Measurements from ENCODE around the gene SSC5D. TPM values are rescaled to one million over a fixed set of nuclear protein-coding genes. Genes with fewer than 3 reads are reported as not detected.

The SSC5D gene
- polyA plus RNA-seq, 1 of the 3 experiments (the other 2 are of a cell fraction): 4.9 TPM

DNA sequence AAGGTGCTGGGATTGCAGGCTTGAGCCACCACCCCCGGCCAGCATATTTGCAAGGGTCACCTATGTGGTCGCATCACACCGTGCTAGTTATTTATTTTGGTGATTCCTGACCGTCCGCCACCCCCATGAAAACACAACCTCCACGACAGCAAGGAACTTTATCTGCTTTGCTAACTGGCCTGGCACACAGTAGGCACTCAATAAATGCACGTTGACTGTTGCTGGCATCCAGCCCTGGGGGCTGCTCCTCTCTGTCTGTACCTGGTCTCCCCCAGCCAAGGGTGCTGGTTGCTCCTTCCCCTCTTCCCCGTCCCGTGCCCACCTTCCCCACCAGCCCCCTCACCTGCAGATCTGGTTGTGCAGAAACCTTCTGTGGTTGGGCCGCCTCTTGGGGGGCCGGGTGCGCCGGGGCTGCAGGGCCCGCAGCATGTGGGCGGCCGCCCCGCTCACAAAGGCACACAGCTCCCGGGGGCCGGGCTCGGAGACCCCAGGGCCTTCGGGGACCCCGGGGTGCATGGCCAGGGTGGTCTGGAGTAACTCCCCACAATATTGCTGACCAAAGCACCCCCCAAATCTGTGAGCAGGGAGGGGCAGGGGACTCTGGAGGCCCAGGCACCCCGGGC, 24.1 kb upstream of the SSC5D start:
- no peaks in the 10 kb centered on the region for H3K36me3 ChIP-seq (replicated peaks in 1 of 2; ENCODE audit: control insufficient read depth in 1 of 2, insufficient read depth in 2 of 2, low read length in 1 of 2)
- H3K9me2 ChIP-seq: no peaks in the 10 kb centered on the region
- 75% methylated on average over 19 of the region's 23 CpGs for WGBS (ENCODE audit: low lambda C conversion rate)
- POLR2A ChIA-PET: no interaction called here
- no peak overlapping the region for H3K9ac ChIP-seq
- no peak overlapping the region for H3K4me3 ChIP-seq (ENCODE audit: low read depth in 2 of 2, low read length in 1 of 2)
- H3K27ac ChIP-seq (ENCODE audit: low read depth in 2 of 2, low read length in 1 of 2): no peak overlapping the region
- H3K9me3 ChIP-seq: no peaks in the 10 kb centered on the region
- no peaks in the 10 kb centered on the region for H3K27me3 ChIP-seq (ENCODE audit: insufficient read depth)
- H3F3A ChIP-seq (replicated peaks; ENCODE audit: insufficient read depth): peaks cover 23% of the 10 kb centered on the region
- CTCF ChIA-PET: interaction anchor here (0.5 kb wide), 1 partner anchor 23 kb away, joined by 3 read pairs; no protein-coding TSS in a partner anchor
- peaks cover 12 to 16% of the 10 kb centered on the region in 2 experiments; a peak in 2 of 4 replicates for H3K4me1 ChIP-seq (ENCODE audit: control insufficient read depth in 1 of 2, insufficient read depth in 2 of 2, low read depth in 1 of 2, low read length in 1 of 2)
- no peaks in the 10 kb centered on the region for H4K20me1 ChIP-seq (ENCODE audit: insufficient read depth)
- no peak overlapping the region for H2AFZ ChIP-seq (ENCODE audit: low read depth)
- TF ChIP-seq CHD2 (IDR thresholded peaks at IDR 0.05; ENCODE audit: low read length, partially characterized antibody) (no peak), FOXJ3 (CRISPR knock-in tag; IDR thresholded peaks at IDR 0.05) (no peak), NRF1 (IDR thresholded peaks at IDR 0.05; ENCODE audit: low read depth, low read length) (no peak)
- TF ChIP-seq, protein P1, sequence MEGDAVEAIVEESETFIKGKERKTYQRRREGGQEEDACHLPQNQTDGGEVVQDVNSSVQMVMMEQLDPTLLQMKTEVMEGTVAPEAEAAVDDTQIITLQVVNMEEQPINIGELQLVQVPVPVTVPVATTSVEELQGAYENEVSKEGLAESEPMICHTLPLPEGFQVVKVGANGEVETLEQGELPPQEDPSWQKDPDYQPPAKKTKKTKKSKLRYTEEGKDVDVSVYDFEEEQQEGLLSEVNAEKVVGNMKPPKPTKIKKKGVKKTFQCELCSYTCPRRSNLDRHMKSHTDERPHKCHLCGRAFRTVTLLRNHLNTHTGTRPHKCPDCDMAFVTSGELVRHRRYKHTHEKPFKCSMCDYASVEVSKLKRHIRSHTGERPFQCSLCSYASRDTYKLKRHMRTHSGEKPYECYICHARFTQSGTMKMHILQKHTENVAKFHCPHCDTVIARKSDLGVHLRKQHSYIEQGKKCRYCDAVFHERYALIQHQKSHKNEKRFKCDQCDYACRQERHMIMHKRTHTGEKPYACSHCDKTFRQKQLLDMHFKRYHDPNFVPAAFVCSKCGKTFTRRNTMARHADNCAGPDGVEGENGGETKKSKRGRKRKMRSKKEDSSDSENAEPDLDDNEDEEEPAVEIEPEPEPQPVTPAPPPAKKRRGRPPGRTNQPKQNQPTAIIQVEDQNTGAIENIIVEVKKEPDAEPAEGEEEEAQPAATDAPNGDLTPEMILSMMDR (IDR thresholded peaks at IDR 0.05): no peak
- no peak for DNase-seq
- H3K4me2 ChIP-seq: no peak overlapping the region
- peaks cover 7% of the 10 kb centered on the region; the same call in 1 of the 2 replicates for H3K79me2 ChIP-seq (ENCODE audit: insufficient read depth)

DNA sequence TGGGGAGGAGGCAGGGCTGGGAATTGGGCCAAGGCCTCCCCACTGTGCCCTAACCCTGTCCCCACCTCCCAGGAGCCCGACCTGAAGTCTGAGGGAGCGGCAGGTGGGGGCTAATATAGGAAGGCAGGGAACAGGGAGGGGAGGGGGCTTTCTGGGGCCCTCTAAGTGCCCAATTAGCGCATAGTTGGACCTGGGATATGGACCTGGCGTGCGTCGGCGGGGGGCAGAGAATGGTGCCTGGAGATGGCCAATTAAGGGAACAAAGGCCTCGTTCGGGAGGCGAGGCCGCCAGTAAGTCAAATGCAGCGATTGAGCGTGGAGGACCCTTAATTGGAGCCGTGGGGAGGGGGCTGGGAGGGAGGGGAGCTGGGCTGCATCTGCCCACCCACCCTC, 23.6 kb upstream of the SSC5D start, which contains the start of gene C19orf85:
TSS of gene C19orf85 (minus strand) at position 90 of the 393 bp plus-strand sequence. CDS start 197 bp downstream, outside the sequence.
- Histone ChIP-seq H3K4me2 (no peak within 1 kb of the TSS), H3K27me3 (ENCODE audit: insufficient read depth) (no peaks in the 10 kb centered on the region), H3K9me3 (no peaks in the 10 kb centered on the region), H3K4me1 (ENCODE audit: control insufficient read depth in 1 of 2, insufficient read depth in 2 of 2, low read depth in 1 of 2, low read length in 1 of 2) (peaks cover 8 to 12% of the 10 kb centered on the region in 2 experiments; a peak in 2 of 4 replicates), H3K36me3 (replicated peaks in 1 of 2; ENCODE audit: control insufficient read depth in 1 of 2, insufficient read depth in 2 of 2, low read length in 1 of 2) (no peaks in the 10 kb centered on the region), H3F3A (replicated peaks; ENCODE audit: insufficient read depth) (peaks cover 21% of the 10 kb centered on the region), H3K9ac (no peak within 1 kb of the TSS), H4K20me1 (ENCODE audit: insufficient read depth) (no peaks in the 10 kb centered on the region), H3K4me3 (ENCODE audit: low read depth in 2 of 2, low read length in 1 of 2) (no peak within 1 kb of the TSS), H2AFZ (ENCODE audit: low read depth) (no peak within 1 kb of the TSS), H3K79me2 (ENCODE audit: insufficient read depth) (peaks cover 2% of the 10 kb centered on the region; the same call in 1 of the 2 replicates), H3K27ac (ENCODE audit: low read depth in 2 of 2, low read length in 1 of 2) (no peak within 1 kb of the TSS), H3K9me2 (no peaks in the 10 kb centered on the region)
- no peak for DNase-seq
- TF ChIP-seq TAF1 (IDR thresholded peaks at IDR 0.05; ENCODE audit: borderline replicate concordance, low read depth, low read length): no peak
- TF ChIP-seq SMC3 (IDR thresholded peaks at IDR 0.05; ENCODE audit: low read depth, low read length): no peak
- TF ChIP-seq FOXM1 (IDR thresholded peaks at IDR 0.05; ENCODE audit: low read depth): no peak
- no peak for TF ChIP-seq TEAD4 (IDR thresholded peaks at IDR 0.05; ENCODE audit: borderline replicate concordance, insufficient read depth)
- TF ChIP-seq NFIC (IDR thresholded peaks at IDR 0.05; ENCODE audit: borderline replicate concordance): no peak
- WGBS (ENCODE audit: low lambda C conversion rate): 88% methylated on average over 14 of the region's 14 CpGs
- CTCF ChIA-PET: no interaction called here
- POLR2A ChIA-PET: no interaction called here
